NCI-H1417 (cell line): ENCODE data around the gene FAM13A.
A peak's percentile ranks its signal among the peaks of the same experiment; 100 is the strongest.

Source experiments
- DNase-seq, 3 experiments: peaks; one replicate each; lab custom pipeline; 2025; lab: John Stamatoyannopoulos, UW

The FAM13A gene

DNA sequence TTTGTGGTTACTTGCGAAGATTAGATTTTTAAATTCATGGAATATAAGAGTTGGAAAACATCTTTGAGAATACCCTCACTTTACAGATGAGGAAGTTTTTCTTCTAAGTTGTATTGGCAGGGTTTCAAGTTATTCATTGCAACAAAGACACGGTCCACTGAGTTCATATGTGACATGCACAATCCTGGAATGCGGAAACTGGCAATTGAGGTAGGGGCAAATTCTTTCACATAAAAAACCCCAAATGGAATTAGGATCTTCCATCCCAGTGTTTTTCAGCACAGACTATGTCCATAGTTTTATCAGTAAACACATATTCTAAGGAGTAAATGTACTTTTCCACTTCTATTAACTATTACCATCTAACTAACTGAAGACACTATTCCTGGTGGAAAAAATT is 277.6 kb downstream of the FAM13A start:
- no peak for DNase-seq

DNA sequence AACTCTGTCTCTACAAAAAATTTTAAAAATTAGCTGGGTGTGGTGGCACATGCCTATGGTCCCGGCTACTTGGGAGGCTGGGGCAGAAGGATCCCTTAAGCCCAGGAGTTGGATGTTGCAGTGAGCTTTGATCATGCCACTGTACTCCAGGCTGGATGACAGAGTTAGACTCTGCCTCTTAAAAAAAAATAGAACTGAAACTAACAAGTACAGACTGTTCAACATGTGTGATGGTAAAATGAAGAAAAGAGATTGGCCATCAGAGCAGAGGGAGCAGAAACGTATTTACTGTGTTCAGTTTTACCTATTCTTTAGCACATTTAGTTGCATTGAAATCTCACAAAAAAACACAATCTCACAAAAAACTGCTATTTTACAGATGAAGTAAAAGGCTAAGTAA is 281.5 kb downstream of the FAM13A start:
- DNase-seq = no peak

DNA sequence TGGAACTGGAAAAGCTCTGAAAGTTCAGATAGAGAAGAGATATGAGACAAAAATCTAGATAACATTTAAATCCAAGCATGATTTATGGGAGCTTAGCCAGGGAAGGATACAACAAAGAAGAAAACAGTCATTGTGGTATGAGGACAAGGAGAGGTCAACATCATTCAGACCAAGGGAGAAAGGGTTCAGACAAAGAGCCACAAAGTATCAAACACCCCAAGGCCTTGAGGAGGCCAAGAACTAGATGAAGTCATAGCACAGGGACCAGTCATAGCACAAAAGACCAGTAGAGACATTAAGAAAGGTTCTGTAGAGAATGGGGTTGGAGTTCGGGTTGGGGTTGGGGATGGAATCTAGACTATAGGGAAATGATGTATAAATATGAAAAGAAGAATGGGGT is 282.0 kb downstream of the FAM13A start:
- no peak for DNase-seq

DNA sequence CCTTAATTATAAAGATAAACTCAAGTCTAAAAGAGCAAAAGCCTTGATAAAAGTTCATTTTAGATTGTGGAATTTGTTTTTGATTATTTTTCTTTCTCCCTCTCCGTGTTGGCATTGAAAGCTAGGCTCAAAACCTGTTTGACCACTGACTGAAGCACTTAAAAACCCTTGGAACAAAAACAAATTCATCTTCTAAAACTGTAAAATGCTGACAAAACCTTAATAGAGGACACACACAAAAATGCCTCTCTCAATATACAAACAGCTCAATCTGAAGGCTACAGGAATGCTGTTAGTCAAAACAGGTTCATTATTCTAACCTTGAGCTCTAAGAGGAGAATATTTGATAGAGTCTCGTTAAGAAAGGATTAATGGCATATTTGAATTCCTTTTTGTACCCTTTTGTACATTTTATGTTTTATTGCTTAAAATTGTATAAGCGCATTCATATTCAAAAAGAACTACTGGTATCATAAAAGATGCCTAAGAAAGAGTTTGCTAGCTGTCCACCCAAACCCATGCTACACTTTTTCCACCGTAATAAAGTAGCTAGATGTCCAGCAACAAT is 285.0 kb downstream of the FAM13A start:
- no peak for DNase-seq

DNA sequence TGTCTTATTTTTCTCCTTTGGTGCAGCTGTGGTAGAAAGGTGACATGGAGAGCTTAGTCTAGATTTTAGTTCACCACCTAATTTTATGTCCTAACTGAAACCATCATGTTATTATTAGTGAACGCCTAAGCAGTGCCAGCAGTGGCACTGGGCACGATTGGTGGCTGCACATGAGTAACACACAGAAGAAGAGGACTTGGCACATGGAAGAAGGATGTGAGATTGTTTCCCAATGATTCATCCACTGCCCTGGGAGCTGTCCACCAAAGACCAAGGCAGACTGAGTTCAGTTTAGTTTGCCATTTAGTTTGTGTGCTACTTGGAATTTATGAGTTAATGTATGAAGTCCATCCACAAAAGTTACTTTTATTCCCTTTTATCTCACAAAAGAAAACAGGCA is 291.3 kb downstream of the FAM13A start:
- no peak for DNase-seq

DNA sequence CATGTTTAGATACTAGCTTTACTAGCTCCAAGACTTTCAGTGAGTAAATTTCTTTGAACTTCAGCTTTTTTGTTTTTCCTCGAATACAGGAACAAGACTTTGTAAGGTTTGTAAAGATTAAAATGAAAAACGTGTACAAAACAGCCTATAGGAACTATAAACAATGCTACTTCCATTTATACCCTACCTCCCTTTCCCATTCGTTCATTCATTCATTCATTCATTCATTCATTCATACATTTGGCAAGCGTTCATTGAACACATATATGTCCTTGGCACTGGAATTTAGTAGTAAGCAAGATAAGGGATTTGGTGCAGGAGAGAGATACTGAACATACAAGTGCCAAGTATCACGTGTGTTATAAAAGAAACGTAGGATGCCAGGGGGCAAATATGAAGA is 293.9 kb downstream of the FAM13A start:
- no peak for DNase-seq

DNA sequence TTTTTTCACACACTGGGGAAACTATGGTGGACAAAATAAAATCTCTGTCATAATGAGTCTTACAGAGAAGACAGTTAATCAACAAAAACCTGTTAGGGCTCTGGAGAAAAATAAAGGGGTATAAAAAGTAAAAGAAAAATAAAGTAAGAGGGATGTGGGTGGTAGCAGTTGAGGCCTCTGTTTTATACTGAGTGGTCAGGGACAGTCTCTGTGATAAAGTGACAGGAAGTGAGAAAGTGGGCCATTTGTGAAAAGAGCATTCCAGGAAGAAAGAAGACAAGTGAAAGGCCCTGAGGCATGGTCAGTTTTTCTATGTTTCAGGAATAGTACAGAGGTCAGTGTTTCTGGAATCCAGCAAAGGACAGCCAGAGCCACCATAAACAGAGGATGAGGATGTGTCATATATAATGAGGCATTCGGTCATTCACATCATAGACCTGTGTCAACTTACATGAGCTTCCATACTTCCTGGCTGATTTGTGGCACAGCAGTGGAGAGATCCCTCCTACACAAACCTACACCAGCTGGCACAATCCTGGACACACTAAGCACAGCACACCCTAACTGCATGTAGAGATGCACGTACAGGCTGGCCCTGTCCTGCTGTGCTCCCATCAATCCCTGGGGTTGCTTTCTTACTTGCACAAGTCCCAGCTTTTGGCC is 295.0 kb downstream of the FAM13A start:
- no peak for DNase-seq

DNA sequence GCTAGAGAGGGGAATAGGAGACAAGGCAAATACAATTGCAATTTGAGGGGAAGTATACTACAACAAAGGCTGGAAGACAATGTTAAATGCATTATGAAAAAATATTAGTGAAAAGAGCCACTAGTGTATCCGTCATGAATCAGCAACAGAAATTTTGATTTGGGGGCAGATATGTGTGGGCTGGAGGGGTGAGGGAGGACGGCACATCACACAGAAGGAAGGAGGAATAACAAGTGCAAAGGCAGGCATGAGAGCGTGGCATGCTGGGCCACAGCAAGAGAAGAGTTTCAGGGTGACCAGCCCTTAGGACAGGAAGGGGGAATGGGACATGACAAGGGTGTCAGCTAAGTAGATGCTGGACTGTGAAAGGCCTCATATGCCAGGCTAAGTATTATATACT is 295.6 kb downstream of the FAM13A start:
- DNase-seq = no peak

DNA sequence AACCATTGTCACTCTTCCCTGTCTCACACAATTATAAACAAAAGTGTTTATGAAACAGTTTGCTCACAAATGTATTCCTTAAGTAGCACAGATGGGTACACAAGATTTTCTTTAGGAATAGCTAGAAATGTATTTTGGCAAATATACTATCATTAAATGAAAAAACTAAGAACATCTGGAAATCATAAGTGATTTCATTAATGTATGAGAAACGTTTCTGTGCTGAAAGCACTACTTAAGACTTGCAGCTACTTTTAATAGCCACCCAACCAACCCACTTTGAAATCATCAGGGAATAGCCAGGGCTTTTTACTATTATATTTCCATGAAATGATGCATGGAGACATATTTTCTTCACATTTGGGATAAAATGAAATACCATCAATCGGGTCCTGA is 297.1 kb downstream of the FAM13A start:
- DNase-seq = no peak

DNA sequence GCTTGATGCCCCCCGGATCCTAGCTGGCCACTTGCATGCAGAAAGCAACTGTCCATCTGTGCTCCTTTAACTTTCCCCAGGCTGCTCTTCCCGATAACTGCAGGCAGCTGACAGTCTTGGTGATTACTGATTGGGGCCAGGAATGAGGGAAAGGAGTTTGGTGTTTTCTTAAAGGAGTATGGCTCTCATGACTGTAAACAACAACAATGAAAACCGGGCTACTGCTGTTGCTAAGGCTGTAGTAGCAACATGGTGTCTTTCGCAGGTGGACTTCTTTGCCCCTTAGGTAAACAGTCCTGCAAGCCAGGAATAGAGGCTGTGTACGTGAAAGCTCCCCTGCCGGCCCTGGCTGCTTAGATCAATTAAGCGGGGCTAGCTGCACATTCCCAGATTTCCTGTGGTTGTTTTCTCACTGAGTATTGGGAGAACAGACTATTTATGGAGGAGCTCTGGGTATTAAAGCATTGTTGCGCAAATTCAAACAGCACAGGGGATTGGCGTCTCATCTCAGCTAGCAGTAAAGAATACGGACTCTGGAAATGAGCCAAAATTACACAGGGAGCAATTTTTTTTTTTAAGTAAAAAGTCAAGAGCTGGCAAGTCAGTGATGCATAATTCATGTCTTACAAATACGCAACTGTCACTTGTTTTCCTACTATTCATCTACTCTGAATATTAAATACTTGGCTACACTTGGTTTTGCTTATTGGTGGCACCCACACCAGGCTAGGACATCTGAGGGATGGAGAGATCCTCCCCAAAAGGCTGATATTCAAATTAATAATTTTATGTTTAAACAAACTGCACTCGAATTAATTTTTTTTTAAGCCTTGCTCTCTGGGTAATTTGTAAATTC is 297.7 kb downstream of the FAM13A start:
- peak in 2 of 3 experiments; percentile 62 to 81 for DNase-seq

DNA sequence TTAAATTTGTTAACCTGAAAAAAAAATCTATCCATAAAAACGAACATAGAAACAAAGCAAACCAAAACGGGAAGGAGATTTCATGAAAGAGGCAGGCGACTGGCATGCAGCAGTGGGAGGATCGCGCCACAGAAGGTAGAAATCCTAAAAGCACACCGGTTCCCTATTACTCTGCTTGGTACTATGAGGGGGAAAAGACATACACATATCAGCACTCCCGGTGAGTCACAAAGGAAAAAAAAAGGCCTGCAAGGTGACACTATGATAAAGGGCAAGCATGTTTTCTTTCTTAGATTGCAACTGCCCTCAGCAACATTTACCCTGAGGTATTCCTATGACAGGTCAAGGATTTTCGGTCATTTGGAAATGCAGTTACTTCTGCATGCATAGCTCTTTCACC is 298.7 kb downstream of the FAM13A start:
- no peak for DNase-seq

DNA sequence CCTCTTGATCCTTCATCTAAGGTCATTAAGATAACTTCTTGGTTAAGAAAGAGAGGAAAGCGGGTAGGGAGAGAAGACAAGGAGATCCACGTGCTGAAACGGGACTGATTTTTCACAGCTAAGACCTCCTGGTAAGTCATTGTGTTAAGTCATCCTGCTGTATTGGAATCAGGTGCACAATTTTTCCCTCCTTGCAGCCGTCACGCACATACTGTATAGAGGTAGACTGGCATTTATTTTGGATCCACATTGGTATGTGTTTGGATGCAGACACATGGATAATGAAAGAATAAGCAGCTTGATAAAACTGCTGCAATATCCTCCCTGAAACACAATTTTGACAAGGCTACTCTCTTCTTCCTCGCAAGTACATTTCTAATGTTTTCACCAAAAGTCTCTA is 299.2 kb downstream of the FAM13A start:
- no peak for DNase-seq

DNA sequence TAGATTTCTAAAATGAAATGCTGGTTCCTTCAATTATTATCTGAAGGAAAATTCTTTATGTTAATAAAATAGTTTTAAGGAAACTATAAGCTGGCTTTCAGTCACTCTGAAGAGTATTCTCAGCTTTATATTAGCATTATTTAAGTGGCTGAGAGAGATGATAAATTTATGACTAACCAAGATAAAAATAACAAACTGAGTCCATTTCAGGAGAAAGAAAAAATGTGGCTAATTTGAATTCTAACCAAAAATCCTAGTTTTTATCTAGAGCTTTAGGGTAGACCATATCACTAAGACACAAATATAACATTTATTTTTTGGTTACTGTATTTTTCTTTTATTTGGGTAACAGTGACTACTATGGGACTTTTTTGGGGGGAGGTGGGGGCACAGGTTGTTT is 299.9 kb downstream of the FAM13A start:
- no peak for DNase-seq

DNA sequence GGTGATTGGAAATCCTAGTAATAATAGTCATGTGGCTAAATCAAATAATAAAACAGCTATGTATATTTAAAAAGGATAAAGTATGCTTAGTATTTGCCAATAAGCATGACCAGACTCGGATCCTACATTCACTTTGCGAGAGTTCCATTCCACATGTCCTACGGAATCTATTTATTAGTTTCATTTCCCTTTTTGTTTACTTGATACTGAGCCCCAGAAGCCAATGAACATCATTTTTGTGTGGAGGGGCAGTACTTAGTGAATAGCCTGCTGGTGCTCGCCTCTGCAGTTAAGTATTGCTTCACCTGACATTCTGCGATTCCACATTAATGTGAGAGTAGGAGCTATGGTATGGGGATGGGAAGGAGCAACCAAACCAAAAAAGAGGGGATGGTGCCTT is 300.8 kb downstream of the FAM13A start:
- no peak for DNase-seq

DNA sequence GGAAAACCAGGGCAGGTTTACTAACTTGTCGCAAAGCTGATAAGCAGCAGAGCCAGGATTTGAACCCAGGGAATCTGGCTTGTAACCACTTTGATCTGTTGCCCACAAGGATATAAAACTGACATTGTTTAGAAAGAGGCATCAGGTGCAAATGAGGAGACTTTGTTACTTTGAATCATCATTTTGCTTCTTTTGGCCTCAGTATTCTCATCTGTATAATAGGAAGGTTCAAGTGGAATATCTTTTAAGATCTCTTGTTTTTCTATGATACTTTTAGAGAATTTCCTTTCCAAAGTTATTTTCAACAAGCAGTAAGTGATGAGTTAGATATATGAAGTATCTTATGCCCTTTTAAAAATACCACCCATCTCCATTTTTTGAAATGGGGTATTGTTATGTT is 301.5 kb downstream of the FAM13A start:
- no peak for DNase-seq

DNA sequence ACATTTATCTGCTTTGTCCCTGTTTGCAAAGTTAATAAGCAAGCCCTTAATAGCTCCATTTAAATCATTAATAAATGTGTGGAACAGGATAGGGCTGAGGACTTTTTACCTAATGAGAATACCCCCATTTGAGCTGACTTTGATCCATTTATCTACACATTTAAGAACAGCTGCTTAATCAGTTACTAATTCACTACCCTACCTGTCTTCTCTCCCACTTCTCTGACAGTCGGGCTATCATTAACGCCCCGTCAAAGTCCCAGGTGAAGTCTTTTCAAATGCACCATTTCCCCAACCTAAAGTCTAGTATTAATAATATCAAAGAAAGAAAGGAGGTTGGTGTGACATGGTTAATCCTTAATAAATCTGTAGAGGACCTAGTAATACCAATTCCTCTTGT is 302.2 kb downstream of the FAM13A start:
- no peak for DNase-seq

DNA sequence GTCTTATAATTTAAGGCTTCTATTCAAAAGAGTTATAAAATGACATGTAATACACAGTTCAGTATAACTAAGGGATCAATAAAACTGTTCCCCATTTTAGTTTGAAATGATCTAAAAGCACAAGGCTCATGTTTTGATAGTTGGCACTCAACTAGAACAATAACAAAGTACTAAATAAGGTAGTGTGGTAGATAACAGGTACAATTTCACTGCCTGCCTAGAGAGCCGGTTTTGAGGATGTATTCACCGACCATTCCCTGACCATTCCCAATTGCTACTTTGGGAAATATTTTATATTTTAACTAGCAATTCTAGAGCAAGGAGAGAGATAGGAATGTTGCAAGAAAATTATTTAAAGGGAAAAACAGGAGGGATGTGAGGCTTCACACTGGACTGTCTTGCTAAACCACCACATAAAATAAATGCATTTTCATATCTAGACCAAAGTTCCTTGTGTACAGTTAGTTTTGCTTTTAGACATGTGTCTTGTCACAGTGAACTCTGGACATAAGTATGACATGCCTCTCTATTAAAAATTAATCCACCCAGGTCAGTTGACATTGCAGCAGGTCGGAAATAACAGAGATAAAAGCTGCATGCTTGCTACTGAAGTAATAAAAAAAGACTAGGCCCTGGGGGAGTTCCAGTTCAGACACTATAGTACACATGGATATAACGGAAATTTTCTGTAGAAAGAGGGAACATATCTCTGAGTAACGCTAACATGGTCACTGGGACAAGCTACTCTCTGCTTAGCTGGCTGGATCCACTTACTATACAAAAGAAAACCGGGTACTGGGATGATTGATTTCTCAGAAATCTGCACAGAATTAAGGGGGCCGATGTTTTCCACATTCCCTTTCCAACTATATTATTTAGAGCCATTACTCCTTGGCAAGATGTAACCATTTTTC is 303.1 kb downstream of the FAM13A start:
- no peak for DNase-seq

DNA sequence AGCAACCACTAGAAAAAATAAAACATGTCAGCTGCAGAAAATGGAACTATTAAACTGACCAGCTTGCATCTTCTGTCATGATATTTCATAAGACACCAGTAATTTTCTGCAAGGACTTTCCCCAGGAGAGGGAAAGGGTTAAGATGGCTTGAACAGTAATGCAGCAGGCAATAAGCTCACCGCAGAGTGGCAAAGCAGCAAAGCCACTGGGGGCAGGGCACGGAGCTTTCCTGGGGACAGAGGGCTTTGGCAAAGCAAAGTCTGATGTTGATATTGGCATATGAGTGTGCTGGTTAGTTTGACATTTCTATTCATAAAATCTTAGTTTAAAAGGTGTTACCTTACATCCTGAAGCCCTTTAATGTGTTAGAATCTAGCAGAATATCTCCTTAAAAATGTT is 304.2 kb downstream of the FAM13A start:
- DNase-seq = no peak

DNA sequence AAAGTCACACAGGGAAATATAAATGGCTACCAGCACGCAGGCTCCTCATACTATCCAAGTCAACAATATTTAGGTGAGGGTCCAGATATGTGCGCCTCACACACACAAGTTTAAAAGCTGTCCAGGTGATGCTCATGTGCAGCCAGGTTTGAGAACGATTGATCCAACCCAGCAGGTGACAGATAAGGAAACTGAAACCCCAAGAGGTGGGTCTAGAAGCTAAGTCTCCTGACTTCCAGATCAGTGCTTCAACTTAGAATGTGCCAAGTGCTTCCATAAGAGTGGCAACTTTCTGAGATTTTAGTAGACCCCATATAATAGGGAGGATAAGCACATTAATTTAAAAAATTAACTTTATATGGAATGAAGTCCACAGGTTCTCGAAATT is 304.9 kb downstream of the FAM13A start:
- DNase-seq = no peak

DNA sequence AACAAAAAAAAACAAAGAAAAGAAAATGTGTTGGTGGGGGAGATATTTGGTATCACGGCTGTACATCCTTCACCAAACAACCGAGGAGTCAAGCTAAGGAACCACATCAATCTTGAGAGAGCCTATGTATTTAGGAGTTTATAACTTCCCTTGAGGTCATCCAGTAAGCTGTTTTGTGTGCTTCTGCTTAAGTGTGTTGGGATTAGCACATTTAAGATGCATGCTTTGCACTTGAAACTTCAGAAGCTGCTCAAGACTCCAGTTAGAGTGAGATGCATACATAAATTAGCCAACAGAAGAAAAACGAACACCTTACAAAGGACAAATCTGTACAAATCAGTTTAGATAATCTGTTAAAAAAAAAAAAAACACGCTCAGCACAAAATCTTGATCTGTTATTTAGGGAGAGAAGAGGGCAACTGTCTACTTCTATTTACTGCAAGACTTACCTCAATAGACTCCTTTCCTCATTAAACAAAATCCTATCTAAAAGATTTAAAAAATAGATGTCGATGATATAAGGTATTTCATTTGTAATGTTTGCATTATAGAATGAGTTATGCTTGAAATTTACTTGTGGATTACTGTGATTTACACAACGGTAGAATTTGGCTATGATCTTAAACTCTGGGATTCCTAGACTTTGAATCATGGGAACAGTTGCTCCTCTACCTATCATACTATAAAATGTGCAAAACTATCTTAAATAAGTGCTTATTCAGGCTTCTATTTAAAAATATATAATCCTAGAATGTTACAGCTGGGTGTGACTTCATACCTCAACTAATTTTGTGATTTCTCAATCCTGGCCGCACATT is 305.5 kb downstream of the FAM13A start:
- no peak for DNase-seq

DNA sequence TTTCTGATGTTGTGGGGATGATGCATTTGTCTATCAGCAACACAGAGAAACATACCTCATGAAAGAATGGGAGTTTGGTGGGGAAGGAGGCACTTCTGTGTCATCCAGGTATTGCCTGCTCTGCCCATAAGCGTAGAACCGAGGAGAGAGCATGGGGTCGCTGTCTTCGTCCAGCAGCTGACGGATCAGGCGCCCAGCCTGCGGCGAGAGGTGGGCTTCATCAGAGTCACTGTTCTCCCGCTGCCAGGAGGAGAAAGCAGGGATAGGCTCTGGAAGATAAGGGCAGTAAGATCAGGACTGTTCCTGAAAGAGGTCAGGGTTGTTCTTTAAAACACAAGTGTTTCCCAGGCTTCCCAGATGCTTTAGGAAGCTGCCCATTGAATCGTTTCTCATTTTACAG is 306.6 kb downstream of the FAM13A start:
- no peak for DNase-seq

DNA sequence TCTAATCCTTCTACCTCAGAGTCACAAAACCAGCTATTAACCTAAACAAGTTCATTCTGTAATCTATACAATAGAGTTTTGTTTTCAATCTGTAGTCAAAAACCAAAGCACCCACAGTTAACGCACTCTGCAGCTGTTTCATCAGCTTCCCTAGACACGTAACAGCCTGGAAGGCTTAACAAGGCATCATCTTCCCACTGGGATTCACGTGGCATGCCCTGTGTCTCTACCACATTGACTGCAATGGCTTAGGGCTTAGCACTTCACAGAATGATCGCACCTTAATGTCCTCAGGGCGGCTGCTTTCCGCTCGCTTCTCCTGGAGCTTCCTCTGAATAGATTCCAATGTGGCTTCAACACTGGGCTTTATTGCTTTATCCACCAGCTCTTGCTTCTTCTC is 309.6 kb downstream of the FAM13A start:
- no peak for DNase-seq
